GM12878 (cell line): ENCODE measurements around the gene ARHGDIA.

Experiments used
- CBX3 ChIP-seq: fragments of 200-600 bp; sonication (generic); IDR thresholded peaks from 2 replicates; pipeline ENCODE4 v1.6.1; 2016; ENCODE audit warnings: low read depth, borderline replicate concordance
- POLR2A ChIP-seq: IDR thresholded peaks from 2 replicates; pipeline ENCODE4 v1.6.1; 2011; ENCODE audit warnings: low read depth, mild to moderate bottlenecking, low read length

- TF ChIP-seq CBX3 = no peak
- TF ChIP-seq POLR2A = no peak; the same call in 1 of the 2 replicates
Measured at GRCh38 chr17:81831957-81832607, 39.1 kb downstream of the ARHGDIA start.
